Stimulated activated naive CD8-positive, alpha-beta T cell treated with anti-CD3 and anti-CD28 coated beads, Interleukin-15, Interleukin-2, amounts not matched to agents 100 ng/mL and 50 ng/mL, for 24 hours (primary cell): ENCODE data around the gene PLCH1.

ENCODE experiments used
- H3K27ac Mint-ChIP-seq: one replicate; pipeline ENCODE4 v1.8.0; 2021; ENCODE audit warnings: mild to moderate bottlenecking, mixed read lengths
- H3K27me3 Mint-ChIP-seq: one replicate; pipeline ENCODE4 v1.8.0; 2021; ENCODE audit warnings: mixed read lengths
- H3K36me3 Mint-ChIP-seq: one replicate; pipeline ENCODE4 v1.8.0; 2021; ENCODE audit warnings: low read depth, mixed read lengths
- H3K4me1 Mint-ChIP-seq: one replicate; pipeline ENCODE4 v1.8.0; 2021; ENCODE audit warnings: low read depth, mixed read lengths
- H3K4me3 Mint-ChIP-seq: one replicate; pipeline ENCODE4 v1.8.0; 2021; ENCODE audit warnings: mild to moderate bottlenecking, mixed read lengths
- H3K9me3 Mint-ChIP-seq: one replicate; pipeline ENCODE4 v1.8.0; 2021; ENCODE audit warnings: mixed read lengths

Gene PLCH1

GRCh38 chr3:155757577-155757976 lies 12.7 kb upstream of the PLCH1 start:
- Mint-ChIP-seq H3K9me3 (no peaks in the 10 kb centered on the region), H3K36me3 (no peaks in the 10 kb centered on the region), H3K27me3 (no peaks in the 10 kb centered on the region), H3K4me3 (no peak overlapping the region), H3K27ac (no peak overlapping the region), H3K4me1 (no peaks in the 10 kb centered on the region)

DNA sequence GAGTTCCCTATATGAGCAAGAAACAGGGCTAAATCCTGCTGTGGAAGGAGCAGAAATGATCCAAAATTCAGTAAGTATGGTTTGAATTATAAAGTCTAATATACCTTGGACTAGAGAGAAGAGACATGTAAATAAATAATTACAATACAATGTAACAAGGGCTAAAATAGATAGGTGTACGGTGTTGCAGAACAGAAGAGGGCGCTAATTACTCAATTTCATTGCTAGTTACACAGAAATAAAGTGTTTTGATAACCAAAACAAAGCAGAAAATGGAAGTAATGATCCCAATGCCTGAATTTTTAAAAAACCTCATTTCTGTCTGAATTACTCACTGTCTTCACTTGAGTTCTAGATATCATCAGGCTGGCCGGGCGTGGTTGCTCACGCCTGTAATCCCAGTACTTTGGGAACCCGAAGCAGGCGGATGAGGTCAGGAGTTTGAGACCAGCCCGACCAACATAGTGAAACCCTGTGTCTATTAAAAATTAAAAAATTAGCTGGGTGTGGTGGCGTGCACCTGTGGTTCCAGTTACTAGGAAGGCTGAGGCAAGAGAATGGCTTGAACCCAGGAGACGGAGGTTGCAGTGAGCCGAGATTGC lies 8.3 kb upstream of the PLCH1 start:
- no peaks in the 10 kb centered on the region for H3K36me3 Mint-ChIP-seq
- no peaks in the 10 kb centered on the region for H3K4me1 Mint-ChIP-seq
- H3K27me3 Mint-ChIP-seq, result peaks cover 3% of the 10 kb centered on the region
- H3K9me3 Mint-ChIP-seq, result no peaks in the 10 kb centered on the region
- no peak overlapping the region for H3K27ac Mint-ChIP-seq
- H3K4me3 Mint-ChIP-seq, result no peak overlapping the region

DNA sequence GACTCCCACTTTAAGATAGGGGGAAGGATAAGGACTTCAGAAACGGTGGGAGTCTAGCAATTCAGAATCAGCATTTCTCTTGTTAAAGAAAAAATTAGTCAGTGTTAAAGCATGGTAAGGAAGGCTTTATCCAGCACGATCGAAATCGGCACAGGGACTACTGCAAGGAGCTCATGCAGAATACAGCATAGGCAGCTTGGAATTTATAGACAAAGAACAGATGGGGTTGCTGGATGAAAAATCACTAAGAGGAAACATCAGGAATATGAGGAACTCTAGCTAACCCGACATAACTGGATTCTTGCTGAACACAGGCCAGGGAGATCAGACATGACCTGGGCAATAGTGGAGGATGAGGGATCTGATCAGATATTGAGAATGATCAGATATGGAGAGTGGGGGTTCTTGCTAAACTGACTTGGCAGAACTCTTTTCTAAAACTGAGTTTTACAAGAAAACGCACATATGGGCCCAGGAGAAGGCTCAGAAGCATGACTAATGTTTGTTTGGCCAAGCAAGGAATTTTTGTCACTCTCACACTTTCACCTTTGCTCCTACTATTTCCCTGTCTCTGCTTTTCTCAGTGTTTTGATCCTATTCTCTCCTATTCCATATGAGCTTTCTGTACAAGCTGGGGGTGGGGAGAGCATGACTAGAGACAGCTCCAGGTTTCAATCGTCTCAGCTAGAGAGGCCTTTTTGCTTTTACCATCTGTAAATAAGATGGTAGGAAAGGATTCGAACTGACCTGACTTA lies 3.9 kb upstream of the PLCH1 start:
- no peaks in the 10 kb centered on the region for H3K9me3 Mint-ChIP-seq
- no peak overlapping the region for H3K27ac Mint-ChIP-seq
- H3K4me1 Mint-ChIP-seq, result peaks cover 10% of the 10 kb centered on the region
- H3K4me3 Mint-ChIP-seq, result no peak overlapping the region
- H3K27me3 Mint-ChIP-seq, result peaks cover 31% of the 10 kb centered on the region
- H3K36me3 Mint-ChIP-seq, result no peaks in the 10 kb centered on the region

- no peak overlapping the region for H3K27ac Mint-ChIP-seq
- peaks cover 38% of the 10 kb centered on the region for H3K27me3 Mint-ChIP-seq
- peaks cover 14% of the 10 kb centered on the region for H3K4me1 Mint-ChIP-seq
- H3K4me3 Mint-ChIP-seq, result no peak overlapping the region
- H3K36me3 Mint-ChIP-seq, result no peaks in the 10 kb centered on the region
- no peaks in the 10 kb centered on the region for H3K9me3 Mint-ChIP-seq
Observed at GRCh38 chr3:155747946-155748290, 3.0 kb upstream of the PLCH1 start.

DNA sequence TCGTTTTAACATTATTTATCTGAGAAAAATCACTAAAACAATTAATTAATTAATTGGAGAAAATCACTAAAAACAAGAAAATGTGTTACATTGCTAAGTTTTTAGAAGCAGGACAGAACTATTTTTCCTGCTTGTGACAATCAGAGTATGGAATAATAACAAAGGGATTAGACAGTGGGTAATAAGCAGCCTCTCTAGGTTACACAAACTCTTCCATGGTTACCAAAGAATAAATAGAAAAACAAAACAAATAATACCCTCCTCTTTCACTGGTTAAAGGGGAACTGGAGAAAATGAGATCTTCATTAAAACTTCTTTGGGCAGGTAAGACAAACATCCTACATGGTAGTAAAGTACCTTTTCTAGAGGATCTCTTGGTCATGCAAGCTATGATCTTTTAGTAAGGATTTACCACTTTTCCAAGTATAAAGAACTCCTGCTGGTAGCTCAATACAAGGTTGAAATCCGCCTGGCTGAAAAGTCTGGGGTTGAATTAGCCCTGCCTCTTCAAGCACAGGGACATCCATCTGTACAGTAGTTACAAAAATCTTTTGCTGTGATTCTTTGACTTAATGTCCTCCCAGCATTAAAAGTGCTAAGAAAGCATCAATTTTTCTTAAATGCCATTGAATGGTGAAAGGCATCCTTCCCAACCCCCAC lies 2.5 kb upstream of the PLCH1 start:
- H3K27me3 Mint-ChIP-seq, result peaks cover 43% of the 10 kb centered on the region
- no peak overlapping the region for H3K4me3 Mint-ChIP-seq
- peaks cover 14% of the 10 kb centered on the region for H3K4me1 Mint-ChIP-seq
- H3K36me3 Mint-ChIP-seq, result no peaks in the 10 kb centered on the region
- H3K9me3 Mint-ChIP-seq, result no peaks in the 10 kb centered on the region
- no peak overlapping the region for H3K27ac Mint-ChIP-seq

- peaks cover 14% of the 10 kb centered on the region for H3K4me1 Mint-ChIP-seq
- H3K9me3 Mint-ChIP-seq, result no peaks in the 10 kb centered on the region
- peaks cover 45% of the 10 kb centered on the region for H3K27me3 Mint-ChIP-seq
- H3K36me3 Mint-ChIP-seq, result no peaks in the 10 kb centered on the region
- no peak overlapping the region for H3K27ac Mint-ChIP-seq
- H3K4me3 Mint-ChIP-seq, result no peak overlapping the region
Observed at GRCh38 chr3:155746703-155747102, 1.8 kb upstream of the PLCH1 start.

GRCh38 chr3:155745795-155746550 lies 1.1 kb upstream of the PLCH1 start:
- Mint-ChIP-seq H3K36me3 (no peaks in the 10 kb centered on the region), H3K27me3 (peaks cover 50% of the 10 kb centered on the region), H3K4me3 (peak overlapping the region; percentile 42), H3K4me1 (peaks cover 14% of the 10 kb centered on the region), H3K9me3 (no peaks in the 10 kb centered on the region), H3K27ac (no peak overlapping the region)

- Mint-ChIP-seq H3K4me1 (peaks cover 14% of the 10 kb centered on the region), H3K27ac (no peak overlapping the region), H3K4me3 (peak overlapping the region; percentile 84), H3K9me3 (no peaks in the 10 kb centered on the region), H3K27me3 (peaks cover 61% of the 10 kb centered on the region), H3K36me3 (no peaks in the 10 kb centered on the region)
Observed at GRCh38 chr3:155744010-155744625, 753 bp downstream of the PLCH1 start.

DNA sequence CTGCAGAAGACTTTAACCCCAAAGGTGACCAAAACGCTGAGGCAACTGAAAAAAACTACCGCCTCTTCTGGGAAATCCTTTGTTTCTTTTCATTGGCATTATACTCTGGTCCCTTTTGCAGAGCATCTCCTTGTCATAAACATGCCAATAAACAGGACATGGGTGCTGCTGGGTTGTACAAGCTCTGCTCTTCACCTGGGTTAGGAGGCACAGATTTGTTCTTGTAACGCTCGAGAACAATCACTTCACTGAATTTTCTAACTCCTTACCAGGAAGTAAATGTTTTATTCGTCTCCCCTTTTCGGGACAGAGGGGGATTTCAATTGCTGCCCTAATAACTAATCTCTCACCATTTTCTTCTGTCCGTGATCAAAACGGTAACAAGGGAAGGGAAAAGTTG lies 1.3 kb downstream of the PLCH1 start:
- Mint-ChIP-seq H3K36me3 (no peaks in the 10 kb centered on the region), H3K9me3 (no peaks in the 10 kb centered on the region), H3K4me3 (peak overlapping the region; percentile 84), H3K27me3 (peaks cover 63% of the 10 kb centered on the region), H3K27ac (no peak overlapping the region), H3K4me1 (peaks cover 14% of the 10 kb centered on the region)

GRCh38 chr3:155742349-155742965 lies 2.4 kb downstream of the PLCH1 start:
- H3K4me3 Mint-ChIP-seq, result peak overlapping the region; percentile 24
- peaks cover 14% of the 10 kb centered on the region for H3K4me1 Mint-ChIP-seq
- H3K9me3 Mint-ChIP-seq, result no peaks in the 10 kb centered on the region
- no peak overlapping the region for H3K27ac Mint-ChIP-seq
- H3K27me3 Mint-ChIP-seq, result peaks cover 69% of the 10 kb centered on the region
- no peaks in the 10 kb centered on the region for H3K36me3 Mint-ChIP-seq

GRCh38 chr3:155741603-155742002 lies 3.3 kb downstream of the PLCH1 start:
- Mint-ChIP-seq H3K27ac (no peak overlapping the region), H3K4me3 (no peak overlapping the region), H3K9me3 (no peaks in the 10 kb centered on the region), H3K36me3 (no peaks in the 10 kb centered on the region), H3K27me3 (peaks cover 66% of the 10 kb centered on the region), H3K4me1 (peaks cover 14% of the 10 kb centered on the region)

DNA sequence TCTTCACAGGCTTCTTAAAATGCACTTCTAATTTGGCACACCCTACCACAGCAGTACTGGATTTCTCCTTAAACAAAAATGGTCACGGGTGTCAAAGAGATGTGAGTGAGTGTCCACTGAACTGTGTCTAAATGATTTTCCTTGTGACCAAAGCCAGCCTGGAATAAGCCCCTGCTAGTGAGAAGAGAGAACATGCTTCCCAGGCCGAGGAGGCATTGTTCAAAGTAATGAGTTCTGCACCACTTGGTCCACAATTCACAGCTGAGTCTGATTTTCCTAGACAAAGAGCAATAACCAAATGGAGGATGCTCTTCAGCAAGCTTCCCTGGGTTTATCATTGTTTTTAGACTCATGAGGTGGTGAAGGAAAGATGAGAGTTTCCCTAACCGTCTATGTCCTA lies 3.8 kb downstream of the PLCH1 start:
- no peak overlapping the region for H3K27ac Mint-ChIP-seq
- peaks cover 14% of the 10 kb centered on the region for H3K4me1 Mint-ChIP-seq
- no peak overlapping the region for H3K4me3 Mint-ChIP-seq
- H3K36me3 Mint-ChIP-seq, result no peaks in the 10 kb centered on the region
- peaks cover 61% of the 10 kb centered on the region for H3K27me3 Mint-ChIP-seq
- no peaks in the 10 kb centered on the region for H3K9me3 Mint-ChIP-seq

- Mint-ChIP-seq H3K27me3 (peaks cover 47% of the 10 kb centered on the region), H3K9me3 (no peaks in the 10 kb centered on the region), H3K4me3 (no peak overlapping the region), H3K36me3 (no peaks in the 10 kb centered on the region), H3K27ac (no peak overlapping the region), H3K4me1 (peaks cover 6% of the 10 kb centered on the region)
Observed at GRCh38 chr3:155739154-155739553, 5.7 kb downstream of the PLCH1 start.

- peaks cover 2% of the 10 kb centered on the region for H3K4me1 Mint-ChIP-seq
- no peaks in the 10 kb centered on the region for H3K36me3 Mint-ChIP-seq
- no peak overlapping the region for H3K27ac Mint-ChIP-seq
- peaks cover 44% of the 10 kb centered on the region for H3K27me3 Mint-ChIP-seq
- H3K4me3 Mint-ChIP-seq, result no peak overlapping the region
- H3K9me3 Mint-ChIP-seq, result no peaks in the 10 kb centered on the region
Observed at GRCh38 chr3:155738580-155739076, 6.2 kb downstream of the PLCH1 start.
